CD4-positive, alpha-beta T cell treated with Interleukin-17A for 4 hours (primary cell): ENCODE results near the gene IL36RN.

ENCODE experiments used
- DNase-seq: peaks from one replicate; pipeline ENCODE4 v3.0.0-alpha.2; 2020; ENCODE audit warnings: mixed read lengths

Gene IL36RN

GRCh38 chr2:113058998-113059960 lies at the start of gene IL36RN:
Gene IL36RN, plus strand, starts transcription at chr2:113059198. Its CDS starts 241 bp downstream, at chr2:113059439.
- no peak for DNase-seq

GRCh38 chr2:113009622-113010021 lies 49.4 kb upstream of the IL36RN start:
- DNase-seq: no peak

- DNase-seq: no peak
Measured at GRCh38 chr2:113010088-113010487, 48.9 kb upstream of the IL36RN start.

GRCh38 chr2:113011108-113011507 lies 47.9 kb upstream of the IL36RN start:
- DNase-seq: no peak

- DNase-seq: no peak
Measured at GRCh38 chr2:113012436-113013335, 46.3 kb upstream of the IL36RN start.

- no peak for DNase-seq
Measured at GRCh38 chr2:113013336-113013661, 45.7 kb upstream of the IL36RN start.

- DNase-seq: no peak
Measured at GRCh38 chr2:113014067-113014466, 44.9 kb upstream of the IL36RN start.

GRCh38 chr2:113015042-113015441 lies 44.0 kb upstream of the IL36RN start:
- no peak for DNase-seq

GRCh38 chr2:113015655-113016054 lies 43.3 kb upstream of the IL36RN start:
- DNase-seq: no peak

- no peak for DNase-seq
Measured at GRCh38 chr2:113018509-113018908, 40.5 kb upstream of the IL36RN start.

- DNase-seq: no peak
Measured at GRCh38 chr2:113021312-113021711, 37.7 kb upstream of the IL36RN start.

- DNase-seq: no peak
Measured at GRCh38 chr2:113024764-113025163, 34.2 kb upstream of the IL36RN start.

- no peak for DNase-seq
Measured at GRCh38 chr2:113025737-113026136, 33.3 kb upstream of the IL36RN start.

- no peak for DNase-seq
Measured at GRCh38 chr2:113027691-113028090, 31.3 kb upstream of the IL36RN start.

GRCh38 chr2:113028112-113028511 lies 30.9 kb upstream of the IL36RN start:
- DNase-seq: no peak

- DNase-seq: no peak
Measured at GRCh38 chr2:113032737-113033136, 26.3 kb upstream of the IL36RN start.

GRCh38 chr2:113034016-113034415 lies 25.0 kb upstream of the IL36RN start:
- no peak for DNase-seq

GRCh38 chr2:113036763-113037162 lies 22.2 kb upstream of the IL36RN start:
- DNase-seq: no peak

- DNase-seq: no peak
Measured at GRCh38 chr2:113038291-113038690, 20.7 kb upstream of the IL36RN start.

GRCh38 chr2:113039158-113039557 lies 19.8 kb upstream of the IL36RN start:
- no peak for DNase-seq

- DNase-seq: no peak
Measured at GRCh38 chr2:113039719-113040118, 19.3 kb upstream of the IL36RN start.

GRCh38 chr2:113041871-113042270 lies 17.1 kb upstream of the IL36RN start:
- no peak for DNase-seq

GRCh38 chr2:113046465-113046864 lies 12.5 kb upstream of the IL36RN start:
- no peak for DNase-seq
